Chondrocyte (in vitro differentiated cells): ENCODE data around the gene DPH5. TPM values are rescaled to one million over a fixed set of nuclear protein-coding genes. Genes with fewer than 3 reads are reported as not detected.

Source experiments
- DNase-seq: peaks from one replicate; pipeline ENCODE4 v3.0.0; 2021; ENCODE audit warnings: mixed read lengths, low spot score
- H3K27ac Mint-ChIP-seq: one replicate; pipeline ENCODE4 v1.8.0; 2021; ENCODE audit warnings: mild to moderate bottlenecking, moderate library complexity, mixed read lengths; ENCODE audit not compliant: unreplicated experiment
- H3K27me3 Mint-ChIP-seq: 2 replicates; pipeline ENCODE4 v1.8.0; 2021; ENCODE audit warnings: low read depth, mixed read lengths
- H3K36me3 Mint-ChIP-seq: 2 replicates; pipeline ENCODE4 v1.8.0; 2021; ENCODE audit warnings: low read depth, mixed read lengths
- H3K4me1 Mint-ChIP-seq: 2 replicates; pipeline ENCODE4 v1.8.0; 2021; ENCODE audit warnings: low read depth, mild to moderate bottlenecking, mixed read lengths
- H3K4me3 Mint-ChIP-seq: one replicate; pipeline ENCODE4 v1.8.0; 2021; ENCODE audit warnings: mild to moderate bottlenecking, moderate library complexity, mixed read lengths; ENCODE audit not compliant: unreplicated experiment
- H3K9me3 Mint-ChIP-seq: 2 replicates; pipeline ENCODE4 v1.8.0; 2021; ENCODE audit warnings: low read depth, mixed read lengths
- total RNA-seq: library from RNA; stranded (reverse); gene quantifications from 3 replicates; pipeline ENCODE4 v1.2.1, GENCODE V29; 2021
- TF ChIP-seq, protein P1 (sequence below): fragments of 200-600 bp; sonication (generic); IDR thresholded peaks from 2 replicates; pipeline ENCODE4 v1.5.0; 2021; ENCODE audit warnings: antibody characterized with exemption, mild to moderate bottlenecking, moderate library complexity

The DPH5 gene
- total RNA-seq, 1 donor from 2014 or later, result 30.5 TPM

DNA sequence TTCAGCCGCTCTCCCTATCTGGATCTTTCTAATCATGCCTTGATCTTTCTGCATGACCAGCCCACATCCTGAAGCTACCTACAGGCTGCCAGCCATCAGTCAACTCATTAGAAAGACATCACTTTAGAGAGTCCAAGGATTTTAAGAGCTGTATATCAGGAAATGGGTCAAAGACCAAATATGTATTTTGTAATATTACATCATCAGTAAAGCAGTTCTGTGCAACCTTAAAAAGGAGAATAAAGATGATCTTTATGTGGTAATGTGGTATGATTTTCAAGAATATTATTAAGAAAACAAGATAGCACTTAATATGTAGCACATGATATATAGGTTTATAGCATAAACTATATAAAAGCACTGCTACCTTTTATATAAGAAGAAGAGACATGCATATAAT is 82.1 kb downstream of the DPH5 start:
- H3K27me3 Mint-ChIP-seq, result no peaks in the 10 kb centered on the region
- H3K27ac Mint-ChIP-seq, result peak overlapping the region; percentile 30
- TF ChIP-seq, protein P1, sequence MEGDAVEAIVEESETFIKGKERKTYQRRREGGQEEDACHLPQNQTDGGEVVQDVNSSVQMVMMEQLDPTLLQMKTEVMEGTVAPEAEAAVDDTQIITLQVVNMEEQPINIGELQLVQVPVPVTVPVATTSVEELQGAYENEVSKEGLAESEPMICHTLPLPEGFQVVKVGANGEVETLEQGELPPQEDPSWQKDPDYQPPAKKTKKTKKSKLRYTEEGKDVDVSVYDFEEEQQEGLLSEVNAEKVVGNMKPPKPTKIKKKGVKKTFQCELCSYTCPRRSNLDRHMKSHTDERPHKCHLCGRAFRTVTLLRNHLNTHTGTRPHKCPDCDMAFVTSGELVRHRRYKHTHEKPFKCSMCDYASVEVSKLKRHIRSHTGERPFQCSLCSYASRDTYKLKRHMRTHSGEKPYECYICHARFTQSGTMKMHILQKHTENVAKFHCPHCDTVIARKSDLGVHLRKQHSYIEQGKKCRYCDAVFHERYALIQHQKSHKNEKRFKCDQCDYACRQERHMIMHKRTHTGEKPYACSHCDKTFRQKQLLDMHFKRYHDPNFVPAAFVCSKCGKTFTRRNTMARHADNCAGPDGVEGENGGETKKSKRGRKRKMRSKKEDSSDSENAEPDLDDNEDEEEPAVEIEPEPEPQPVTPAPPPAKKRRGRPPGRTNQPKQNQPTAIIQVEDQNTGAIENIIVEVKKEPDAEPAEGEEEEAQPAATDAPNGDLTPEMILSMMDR, result no peak
- DNase-seq, result no peak
- no peak overlapping the region for H3K4me3 Mint-ChIP-seq
- peaks cover 28% of the 10 kb centered on the region for H3K36me3 Mint-ChIP-seq
- H3K9me3 Mint-ChIP-seq, result peaks cover 11% of the 10 kb centered on the region
- H3K4me1 Mint-ChIP-seq, result peaks cover 12% of the 10 kb centered on the region

GRCh38 chr1:100942304-100943046 is 83.1 kb downstream of the DPH5 start:
- TF ChIP-seq, protein P1, result no peak
- no peak overlapping the region for H3K4me3 Mint-ChIP-seq
- no peak for DNase-seq
- peaks cover 23% of the 10 kb centered on the region for H3K36me3 Mint-ChIP-seq
- H3K27me3 Mint-ChIP-seq, result no peaks in the 10 kb centered on the region
- H3K27ac Mint-ChIP-seq, result no peak overlapping the region
- peaks cover 11% of the 10 kb centered on the region for H3K9me3 Mint-ChIP-seq
- peaks cover 12% of the 10 kb centered on the region for H3K4me1 Mint-ChIP-seq

- H3K4me3 Mint-ChIP-seq, result no peak overlapping the region
- no peak for DNase-seq
- peaks cover 22% of the 10 kb centered on the region for H3K36me3 Mint-ChIP-seq
- H3K27me3 Mint-ChIP-seq, result no peaks in the 10 kb centered on the region
- no peak overlapping the region for H3K27ac Mint-ChIP-seq
- H3K9me3 Mint-ChIP-seq, result peaks cover 8% of the 10 kb centered on the region
- TF ChIP-seq, protein P1, result no peak
- H3K4me1 Mint-ChIP-seq, result peaks cover 7% of the 10 kb centered on the region
These were observed 83.9 kb downstream of the DPH5 start for GRCh38 chr1:100941580-100942216.

- no peak for DNase-seq
- Mint-ChIP-seq H3K27me3 (no peaks in the 10 kb centered on the region), H3K27ac (no peak overlapping the region), H3K9me3 (peaks cover 8% of the 10 kb centered on the region), H3K36me3 (peaks cover 25% of the 10 kb centered on the region), H3K4me1 (peaks cover 7% of the 10 kb centered on the region), H3K4me3 (no peak overlapping the region)
- TF ChIP-seq, protein P1, result no peak
These were observed 84.5 kb downstream of the DPH5 start for GRCh38 chr1:100941098-100941527.

Other genes starting within 250 kb of the DPH5 start
- gene EXTL2, start 130.9 kb downstream of the DPH5 start, total RNA-seq, result 24.7 to 36.1 TPM (median 26.0 TPM) in 3 replicates
- 46.1 to 49.5 TPM (median 46.2 TPM) in 3 replicates for gene SLC30A7, start 129.7 kb downstream of the DPH5 start, total RNA-seq
- 0.15 to 0.40 TPM (median 0.17 TPM) in 3 replicates for gene S1PR1, start 211.2 kb upstream of the DPH5 start, total RNA-seq